Measurements from ENCODE around the gene CADM4.
"Not testable (repeated sequence)": the region's sequence is repeated elsewhere in the genome, so short reads cannot be mapped to it uniquely, and the experiment has no call there.

CADM4 gene

DNA sequence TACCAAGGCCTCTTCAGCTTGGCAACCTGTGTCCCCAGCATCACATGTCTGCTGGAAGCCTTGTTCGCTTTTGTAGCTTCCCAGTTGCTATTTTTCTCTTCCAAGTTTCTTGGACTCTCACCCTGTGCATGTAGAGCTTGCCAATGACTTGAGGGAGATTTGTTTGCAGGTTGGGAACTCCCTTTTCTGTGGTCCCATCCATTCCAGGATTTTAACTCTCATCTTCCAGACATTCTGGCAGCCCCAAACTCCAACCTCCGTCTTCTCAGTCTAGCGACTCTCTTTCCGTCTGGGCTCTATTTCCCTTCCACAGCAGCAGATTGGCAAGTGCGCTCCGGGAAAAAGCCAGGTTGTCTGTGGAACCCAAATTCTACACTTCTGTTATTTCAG lies 21.3 kb upstream of the CADM4 start:
- DNase-seq: no peak

- DNase-seq: no peak
These were observed 20.8 kb upstream of the CADM4 start for GRCh38 chr19:43660301-43660970.

GRCh38 chr19:43658494-43658893 lies 18.8 kb upstream of the CADM4 start:
- DNase-seq: no peak

GRCh38 chr19:43658001-43658400 lies 18.4 kb upstream of the CADM4 start:
- DNase-seq: no peak

DNA sequence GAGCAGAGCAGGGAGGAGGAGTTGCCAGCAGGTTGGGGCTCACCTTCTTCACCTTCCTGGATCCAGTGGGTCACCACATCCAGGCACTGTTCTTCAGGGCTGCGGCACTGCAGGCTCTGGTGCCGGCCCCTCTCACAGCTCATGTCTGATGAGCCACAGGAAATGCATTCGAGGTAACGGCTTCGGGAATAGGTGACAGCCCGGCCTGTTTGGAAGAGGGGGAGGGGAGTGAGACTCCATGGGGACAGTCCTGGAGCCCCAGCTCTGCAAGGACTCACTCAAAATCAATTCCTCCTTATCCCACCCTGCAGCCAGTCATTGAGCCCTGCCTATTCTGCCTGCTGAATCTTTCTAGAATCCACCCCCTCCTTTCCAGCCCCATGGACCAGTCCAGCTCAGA lies 16.8 kb upstream of the CADM4 start:
- DNase-seq: no peak

DNA sequence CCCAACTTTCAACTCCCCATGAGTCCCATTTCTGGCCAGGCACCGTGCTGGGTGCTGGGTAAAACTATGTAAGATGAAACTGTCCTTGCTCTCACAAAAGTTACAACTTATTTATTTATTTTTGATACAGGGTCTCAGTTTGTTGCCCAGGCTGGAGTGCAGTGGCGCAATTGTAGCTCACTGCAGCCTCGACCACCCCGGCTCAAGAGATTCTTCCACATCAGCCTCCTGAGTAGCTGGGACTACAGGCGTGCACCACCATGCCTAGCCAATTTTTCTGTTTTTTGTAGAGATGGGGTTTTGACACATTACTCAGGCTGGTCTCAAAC lies 12.9 kb upstream of the CADM4 start:
- no peak for DNase-seq

DNA sequence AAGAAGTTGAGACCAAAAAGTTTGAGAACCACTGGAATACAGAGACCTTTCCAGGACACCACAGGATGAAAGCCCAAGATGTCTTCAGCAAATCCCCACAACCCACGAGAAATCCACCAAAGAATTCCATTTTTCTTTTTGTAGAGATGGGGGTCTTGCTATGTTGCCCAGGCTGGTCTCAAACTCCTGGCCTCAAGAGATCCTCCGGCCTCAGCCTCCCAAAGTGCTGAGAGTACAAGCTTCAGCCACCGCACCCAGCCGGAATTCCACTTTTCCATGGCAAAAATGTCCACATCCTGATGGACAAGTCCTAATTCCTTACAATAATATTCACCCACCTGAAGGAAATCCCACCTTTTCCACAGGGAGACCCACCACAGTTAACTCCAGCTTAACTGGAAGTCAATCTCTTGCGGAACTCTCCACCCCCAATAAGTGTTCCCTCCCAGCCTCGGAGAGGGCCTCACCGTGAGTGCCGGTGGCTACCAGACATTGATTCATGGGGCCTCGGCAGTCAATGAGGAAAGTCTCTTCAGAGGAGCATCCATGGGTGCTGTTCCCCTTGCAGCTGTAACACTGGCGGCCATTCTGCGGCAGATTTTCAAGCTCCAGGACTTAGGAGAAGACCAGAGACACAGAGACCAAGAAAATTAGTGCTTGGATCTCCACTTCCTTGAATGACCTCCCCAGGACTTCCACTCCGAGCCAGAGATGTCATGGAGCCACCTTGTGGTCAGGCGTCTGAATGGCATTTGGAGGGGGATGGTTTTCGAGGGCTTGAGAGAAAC lies 12.3 kb upstream of the CADM4 start:
- no peak for DNase-seq

- DNase-seq: not testable (repeated sequence)
These were observed 10.6 kb upstream of the CADM4 start for GRCh38 chr19:43650276-43650675.

DNA sequence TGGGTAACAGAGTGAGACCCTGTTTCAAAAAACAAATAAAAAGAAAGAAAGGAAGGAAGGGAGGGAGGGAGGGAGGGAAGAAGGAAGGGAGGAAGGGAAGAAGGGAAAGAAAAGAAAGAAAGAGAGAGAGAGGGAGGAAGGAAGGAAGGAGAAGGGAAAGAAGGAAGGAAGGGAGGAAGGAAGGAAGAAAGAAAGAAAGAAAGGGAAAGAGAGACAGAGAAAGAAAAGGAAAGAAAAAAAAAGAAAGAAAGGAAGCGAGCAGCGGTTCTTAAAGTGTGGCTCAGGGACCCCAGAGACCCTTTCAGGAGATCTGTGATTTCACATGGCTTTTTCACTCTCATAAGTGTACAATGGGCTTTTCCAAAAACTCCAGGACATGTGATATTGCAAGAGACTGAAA lies 9.9 kb upstream of the CADM4 start:
- DNase-seq: no peak

DNA sequence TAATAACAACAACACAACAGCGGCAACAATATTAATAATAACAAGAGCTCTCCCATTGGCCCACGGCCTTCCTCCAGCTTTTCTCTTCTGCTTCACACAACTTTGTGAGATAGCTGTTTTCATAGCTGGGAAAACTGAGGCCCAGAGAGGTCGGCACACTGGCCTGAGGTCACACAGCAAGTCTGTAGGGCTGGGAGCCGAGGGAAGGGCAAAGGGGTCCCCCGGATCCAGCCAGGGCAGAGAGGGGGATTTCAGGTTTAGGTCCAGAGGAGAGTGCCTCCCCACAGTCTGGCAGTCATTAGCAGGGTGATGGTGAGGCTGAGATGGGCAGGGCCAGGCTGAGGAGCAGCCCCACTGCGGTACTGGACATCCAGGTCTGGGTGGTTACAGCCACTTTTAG lies 9.0 kb upstream of the CADM4 start:
- no peak for DNase-seq

DNA sequence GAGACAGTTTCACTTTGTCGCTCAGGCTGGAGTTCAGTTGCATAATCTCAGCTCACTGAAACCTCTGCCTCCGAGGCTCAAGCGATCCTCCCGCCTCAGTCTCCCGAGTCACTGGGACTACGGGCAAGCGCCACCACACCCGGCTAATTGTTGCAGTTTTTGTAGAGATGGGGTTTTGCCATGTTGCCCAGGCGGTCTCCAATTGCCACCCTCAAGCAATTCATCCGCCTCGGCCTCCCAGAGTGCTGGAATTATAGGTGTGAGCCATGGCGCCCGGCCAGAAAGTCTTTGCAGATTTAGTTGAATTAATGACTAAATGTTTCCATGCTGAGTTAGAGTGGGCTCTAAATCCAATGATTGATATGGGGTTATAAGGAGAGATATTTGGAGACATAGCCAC lies 4.5 kb upstream of the CADM4 start:
- DNase-seq: no peak

GRCh38 chr19:43643326-43643725 lies 3.7 kb upstream of the CADM4 start:
- no peak for DNase-seq

GRCh38 chr19:43642531-43642930 lies 2.9 kb upstream of the CADM4 start:
- no peak for DNase-seq

DNA sequence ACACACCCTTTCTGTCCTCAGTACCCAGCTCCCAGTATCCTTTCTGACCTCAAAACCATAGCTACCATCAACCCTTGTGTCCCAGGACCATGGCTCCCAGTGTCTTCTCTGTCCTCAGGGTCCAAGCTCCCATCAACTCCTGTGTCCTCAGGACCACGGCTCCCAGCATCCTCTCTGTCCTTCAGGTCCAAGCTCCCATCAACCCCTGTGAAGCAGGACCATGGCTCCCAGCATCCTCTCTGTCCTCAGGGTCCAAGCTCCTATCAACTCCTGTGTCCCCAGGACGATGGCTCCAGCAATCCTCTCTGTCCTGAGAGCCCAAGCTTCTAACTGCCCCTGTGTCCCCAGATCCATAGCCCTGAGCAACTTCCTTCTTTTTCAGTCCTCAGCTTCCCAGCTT lies 1.7 kb upstream of the CADM4 start:
- DNase-seq: no peak

DNA sequence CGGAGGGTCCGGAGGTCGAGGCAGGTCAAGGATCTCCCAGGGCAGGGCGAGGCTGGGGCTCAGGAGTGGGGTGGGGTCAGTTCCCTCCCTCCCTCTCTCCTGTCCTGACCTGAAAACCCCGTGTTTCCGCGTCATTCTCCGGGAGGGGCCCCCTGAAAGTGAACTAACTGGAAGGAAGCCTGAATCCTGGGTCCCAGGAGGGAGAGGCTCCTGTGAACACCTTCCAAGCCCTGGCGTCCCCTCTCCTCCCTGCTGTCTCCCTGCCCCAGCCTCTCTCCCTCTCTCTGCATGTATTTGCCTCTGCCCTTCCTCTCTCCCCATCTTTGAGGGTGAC lies 741 bp upstream of the CADM4 start:
- DNase-seq: no peak

- DNase-seq: no peak
These were observed 593 bp downstream of the CADM4 start for GRCh38 chr19:43638995-43639518.

- DNase-seq: no peak
These were observed 1.2 kb downstream of the CADM4 start for GRCh38 chr19:43638214-43638994.

GRCh38 chr19:43636121-43636683 lies 3.4 kb downstream of the CADM4 start:
- DNase-seq: no peak

GRCh38 chr19:43635561-43635940 lies 4.1 kb downstream of the CADM4 start:
- not testable (repeated sequence) for DNase-seq

DNA sequence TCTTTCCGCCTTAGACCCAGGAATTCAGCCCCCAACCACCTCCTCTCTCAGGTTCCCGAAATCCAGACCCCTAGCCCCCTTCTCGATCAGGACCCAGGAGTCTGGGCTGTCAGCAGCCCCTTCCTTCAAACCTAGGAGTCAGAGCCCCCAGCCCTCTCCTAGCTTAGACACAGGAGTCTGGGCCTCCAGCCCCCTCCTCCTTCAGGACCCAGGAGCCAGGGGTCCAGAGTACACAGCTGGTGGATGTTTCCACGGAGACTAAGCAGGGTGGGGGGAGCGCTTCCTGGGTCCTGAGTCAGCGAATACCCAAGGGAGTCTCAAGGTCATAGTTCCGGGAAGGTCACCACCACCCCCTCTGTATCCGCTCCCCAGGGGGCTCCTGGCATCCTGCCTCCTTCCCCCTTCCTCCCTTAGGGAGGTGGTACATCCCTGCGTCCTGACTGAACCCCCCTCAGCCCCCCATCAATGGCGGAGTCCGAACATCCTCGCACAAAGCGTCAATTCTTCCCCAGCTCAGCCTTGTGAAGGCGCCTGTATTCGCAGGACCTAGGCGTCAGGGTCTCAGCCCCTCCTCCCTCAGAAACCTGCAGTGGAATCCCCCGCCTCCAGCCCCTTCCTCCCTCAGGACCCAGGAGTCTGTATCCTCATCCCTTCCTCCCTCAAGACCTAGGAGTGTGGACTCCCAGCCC lies 4.6 kb downstream of the CADM4 start:
- DNase-seq: no peak

- DNase-seq: no peak
These were observed 5.2 kb downstream of the CADM4 start for GRCh38 chr19:43634506-43634871.

DNA sequence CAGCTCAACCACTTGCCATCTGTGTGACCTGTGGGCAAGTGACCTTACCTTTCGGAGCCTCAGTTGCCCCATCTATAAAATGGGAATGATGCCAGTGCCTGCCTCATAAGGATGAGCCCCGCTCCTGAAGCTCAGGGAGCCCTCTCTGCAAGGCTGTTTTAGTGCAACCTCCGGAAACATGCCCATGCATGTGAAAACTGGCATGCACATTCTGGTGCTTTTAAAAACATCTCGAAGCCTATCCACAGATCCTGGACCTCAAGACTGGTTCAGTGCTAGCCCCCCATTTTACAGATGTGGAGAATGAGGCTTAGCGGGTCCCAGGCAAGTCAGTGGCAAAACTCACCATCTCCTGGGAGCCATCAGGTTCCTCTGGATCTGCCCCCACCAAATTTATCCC lies 5.6 kb downstream of the CADM4 start:
- DNase-seq: no peak

- DNase-seq: no peak
These were observed 6.1 kb downstream of the CADM4 start for GRCh38 chr19:43633520-43633919.

All from activated gamma-delta T cell (primary cell).